Upper lobe of left lung (tissue), 6 donors: ENCODE data around the gene EML4. TPM values are rescaled to one million over a fixed set of nuclear protein-coding genes. Genes with fewer than 3 reads are reported as not detected.

ENCODE experiments used
- ATAC-seq, 2 donors: fragments of 200-7000 bp; cut with Tn5 transposase; one replicate each; pipeline ENCODE4 v1.9.1; 2022; ENCODE audit warnings: mild to moderate bottlenecking in 2 of 2, moderate library complexity in 2 of 2; ENCODE audit not compliant: low FRiP score in 2 of 2
- DNase-seq, 2 donors: peaks; one replicate each; pipeline ENCODE4 v3.0.0-alpha.2; 2019 to 2020
- H3K27ac ChIP-seq, 4 donors: fragments of 200-600 bp; sonication (generic); one replicate each; pipeline ENCODE4 v1.5.1; 2016 to 2019
- H3K27me3 ChIP-seq, 4 donors: fragments of 200-600 bp; sonication (generic); one replicate each; pipeline ENCODE4 v1.5.1; 2017 to 2019
- H3K36me3 ChIP-seq, 4 donors: fragments of 200-600 bp; sonication (generic); one replicate each; pipeline ENCODE4 v1.5.1; 2016 to 2019
- H3K4me1 ChIP-seq, 4 donors: fragments of 200-600 bp; sonication (generic); one replicate each; pipeline ENCODE4 v1.5.1; 2018 to 2019
- H3K4me3 ChIP-seq, 4 donors: fragments of 200-600 bp; sonication (generic); one replicate each; pipeline ENCODE4 v1.5.1; 2017 to 2019; ENCODE audit warnings: mild to moderate bottlenecking in 2 of 4, moderate library complexity in 1 of 4
- H3K9me3 ChIP-seq, 4 donors: fragments of 200-600 bp; sonication (generic); one replicate each; pipeline ENCODE4 v1.5.1; 2018 to 2019
- CTCF ChIP-seq, 6 experiments: fragments of 450-650 bp in 4 of 6; fragments of 200-600 bp in 2 of 6; sonication (generic) in 2 of 6; IDR thresholded peaks; one replicate each; pipeline ENCODE4 v1.5.1; 2016 to 2019; ENCODE audit warnings: antibody characterized with exemption in 6 of 6
- EP300 ChIP-seq, 4 donors: sonication (generic); formaldehyde crosslinking; IDR thresholded peaks; one replicate each; pipeline ENCODE4 v1.5.1; 2017; ENCODE audit warnings: antibody characterized with exemption in 4 of 4, control low read depth in 2 of 4
- POLR2A ChIP-seq, 4 donors: fragments of 450-650 bp; IDR thresholded peaks; one replicate each; pipeline ENCODE4 v1.5.1; 2016 to 2017; ENCODE audit warnings: antibody characterized with exemption in 4 of 4, mild to moderate bottlenecking in 2 of 4
- POLR2AphosphoS5 ChIP-seq, 2 donors: sonication (generic); formaldehyde crosslinking; IDR thresholded peaks; one replicate each; pipeline ENCODE4 v1.5.1; 2017; ENCODE audit warnings: antibody characterized with exemption in 2 of 2
- WGBS, 2 donors: methylation state at CpG; one replicate each; pipeline ENCODE4 v1.1.5; 2017 to 2018; 5-methylcytosine and 5-hydroxymethylcytosine counted together
- total RNA-seq, 6 donors: library from RNA; depleted of rRNA in 4 of 6; stranded (reverse); fragments of >200 nt in 4 of 6; gene quantifications; one replicate each; pipeline versions ENCODE4 v1.1.0 to v1.2.1, GENCODE V29; 2016 to 2021
- donor health status: DM: no; HTN: no; CAD: no; lungs with moderate emphysema.
- donor health status: DM: no; HTN: yes; CAD: no; lungs with severe emphysema.

The EML4 gene
- total RNA-seq, 6 donors from 2014 or later = 42.7 to 96.9 (median 62.0) TPM

- no peak overlapping the region for H3K4me3 ChIP-seq
- peaks cover 2 to 15% (median 8%) of the 10 kb centered on the region in 4 donors for H3K4me1 ChIP-seq
- H3K36me3 ChIP-seq = no peaks in the 10 kb centered on the region
- H3K9me3 ChIP-seq = no peaks in the 10 kb centered on the region
- TF ChIP-seq POLR2AphosphoS5 (IDR thresholded peaks at IDR 0.05) (no peak), POLR2A (IDR thresholded peaks at IDR 0.05) (no peak), CTCF (IDR thresholded peaks at IDR 0.05) (no peak), EP300 (IDR thresholded peaks at IDR 0.05) (no peak)
- DNase-seq (no peak), ATAC-seq (no peak)
- H3K27me3 ChIP-seq = no peaks in the 10 kb centered on the region
- WGBS, 2 donors = 90 to 94% methylated on average over 3 of the region's 3 CpGs
- H3K27ac ChIP-seq = no peak overlapping the region
These were observed 18.7 kb downstream of the EML4 start for GRCh38 chr2:42187886-42188285.

GRCh38 chr2:42189235-42189566, 20.0 kb downstream of the EML4 start:
- no peak overlapping the region for H3K4me3 ChIP-seq

GRCh38 chr2:42190191-42190590, 21.0 kb downstream of the EML4 start:
- ATAC-seq (no peak), DNase-seq (no peak)
- Histone ChIP-seq H3K27me3 (no peaks in the 10 kb centered on the region), H3K4me3 (no peak overlapping the region), H3K27ac (no peak overlapping the region), H3K4me1 (peaks cover 11 to 22% (median 16%) of the 10 kb centered on the region in 4 donors), H3K9me3 (no peaks in the 10 kb centered on the region), H3K36me3 (no peaks in the 10 kb centered on the region)
- TF ChIP-seq POLR2A (IDR thresholded peaks at IDR 0.05) (no peak), EP300 (IDR thresholded peaks at IDR 0.05) (no peak), CTCF (IDR thresholded peaks at IDR 0.05) (no peak), POLR2AphosphoS5 (IDR thresholded peaks at IDR 0.05) (no peak)
- WGBS, 2 donors = 85 to 89% methylated on average over 2 of the region's 2 CpGs

More at GRCh38 chr2:42189235-42189566, 20.0 kb downstream of the EML4 start:
- no peaks in the 10 kb centered on the region for H3K36me3 ChIP-seq
- DNase-seq = no peak
- H3K4me1 ChIP-seq = peaks cover 8 to 22% (median 11%) of the 10 kb centered on the region in 4 donors
- TF ChIP-seq POLR2A (IDR thresholded peaks at IDR 0.05) (no peak), EP300 (IDR thresholded peaks at IDR 0.05) (no peak), CTCF (IDR thresholded peaks at IDR 0.05) (no peak), POLR2AphosphoS5 (IDR thresholded peaks at IDR 0.05) (no peak)
- ATAC-seq = no peak
- no peaks in the 10 kb centered on the region for H3K27me3 ChIP-seq
- no peaks in the 10 kb centered on the region for H3K9me3 ChIP-seq
- no peak overlapping the region for H3K27ac ChIP-seq
- 86 to 93% methylated on average over 2 of the region's 2 CpGs for WGBS, 2 donors

GRCh38 chr2:42191285-42192009, 22.3 kb downstream of the EML4 start:
- TF ChIP-seq POLR2AphosphoS5 (IDR thresholded peaks at IDR 0.05) = no peak
- no peak for TF ChIP-seq POLR2A (IDR thresholded peaks at IDR 0.05)
- no peak for TF ChIP-seq EP300 (IDR thresholded peaks at IDR 0.05)
- no peak for TF ChIP-seq CTCF (IDR thresholded peaks at IDR 0.05)
- DNase-seq (no peak), ATAC-seq (no peak)
- Histone ChIP-seq H3K4me1 (peaks cover 21 to 32% (median 22%) of the 10 kb centered on the region in 4 donors), H3K27me3 (no peaks in the 10 kb centered on the region), H3K4me3 (no peak overlapping the region), H3K9me3 (no peaks in the 10 kb centered on the region), H3K36me3 (no peaks in the 10 kb centered on the region), H3K27ac (no peak overlapping the region)
- WGBS, 2 donors = 92% methylated on average over 10 of the region's 10 CpGs

- H3K9me3 ChIP-seq = no peaks in the 10 kb centered on the region
- no peak overlapping the region for H3K4me3 ChIP-seq
- no peaks in the 10 kb centered on the region for H3K27me3 ChIP-seq
- no peak for DNase-seq
- H3K36me3 ChIP-seq = no peaks in the 10 kb centered on the region
- TF ChIP-seq POLR2A (IDR thresholded peaks at IDR 0.05) (no peak), POLR2AphosphoS5 (IDR thresholded peaks at IDR 0.05) (no peak), CTCF (IDR thresholded peaks at IDR 0.05) (no peak), EP300 (IDR thresholded peaks at IDR 0.05) (no peak)
- H3K27ac ChIP-seq = no peak overlapping the region
- no peak for ATAC-seq
- 91 to 95% methylated on average over 5 of the region's 5 CpGs for WGBS, 2 donors
- peaks cover 24 to 38% (median 26%) of the 10 kb centered on the region in 4 donors for H3K4me1 ChIP-seq
These were observed 22.8 kb downstream of the EML4 start for GRCh38 chr2:42192010-42192373.
